ENCODE results near the gene IZUMO1.
"Not testable (repeated sequence)": the region's sequence is repeated elsewhere in the genome, so short reads cannot be mapped to it uniquely, and the experiment has no call there.

Gene IZUMO1

GRCh38 chr19:48713041-48713863, 33.5 kb downstream of the IZUMO1 start:
- DNase-seq (ENCODE audit: low read depth) = no peak

- no peak for DNase-seq (ENCODE audit: low read depth)
Observed at GRCh38 chr19:48711106-48711662, 35.5 kb downstream of the IZUMO1 start.

GRCh38 chr19:48708471-48708870, 38.2 kb downstream of the IZUMO1 start:
- DNase-seq (ENCODE audit: low read depth) = no peak

GRCh38 chr19:48705431-48705830, 41.3 kb downstream of the IZUMO1 start:
- no peak for DNase-seq (ENCODE audit: low read depth)

GRCh38 chr19:48703316-48703715, 43.4 kb downstream of the IZUMO1 start:
- no peak for DNase-seq (ENCODE audit: low read depth)

- no peak for DNase-seq (ENCODE audit: low read depth)
Observed at GRCh38 chr19:48702701-48703100, 44.0 kb downstream of the IZUMO1 start.

GRCh38 chr19:48698046-48698445, 48.7 kb downstream of the IZUMO1 start:
- no peak for DNase-seq (ENCODE audit: low read depth)

- DNase-seq (ENCODE audit: low read depth) = no peak
Observed at GRCh38 chr19:48696353-48697010, 50.2 kb downstream of the IZUMO1 start.

GRCh38 chr19:48695743-48696352, 50.9 kb downstream of the IZUMO1 start, which contains the start of gene FUT2:
Gene FUT2, plus strand, starts transcription at chr19:48695971. Its CDS starts 6,986 bp downstream, at chr19:48702957.
- DNase-seq (ENCODE audit: low read depth) = no peak

- not testable (repeated sequence) for DNase-seq (ENCODE audit: low read depth)
Observed at GRCh38 chr19:48693629-48694028, 53.1 kb downstream of the IZUMO1 start.
